ENCODE measurements around the gene GLTP.
"Not testable (repeated sequence)": the region's sequence is repeated elsewhere in the genome, so short reads cannot be mapped to it uniquely, and the experiment has no call there.

The GLTP gene, protein sequence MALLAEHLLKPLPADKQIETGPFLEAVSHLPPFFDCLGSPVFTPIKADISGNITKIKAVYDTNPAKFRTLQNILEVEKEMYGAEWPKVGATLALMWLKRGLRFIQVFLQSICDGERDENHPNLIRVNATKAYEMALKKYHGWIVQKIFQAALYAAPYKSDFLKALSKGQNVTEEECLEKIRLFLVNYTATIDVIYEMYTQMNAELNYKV

GRCh38 chr12:109880043-109880931 is at the start of gene GLTP:
TSS of gene GLTP (minus strand) at chr12:109880541. CDS start at chr12:109880374, 167 bp downstream.
- H3K4me3 ChIP-seq (ENCODE audit: low read depth, low read length) = peak within 1 kb of the TSS; percentile 91

GRCh38 chr12:109929326-109929725 is 49.0 kb upstream of the GLTP start:
- H3K4me3 ChIP-seq (ENCODE audit: low read depth, low read length) = not testable (repeated sequence)

GRCh38 chr12:109928058-109928656 is 47.8 kb upstream of the GLTP start:
- H3K4me3 ChIP-seq (ENCODE audit: low read depth, low read length) = no peak overlapping the region

- H3K4me3 ChIP-seq (ENCODE audit: low read depth, low read length) = no peak overlapping the region
These were observed 47.3 kb upstream of the GLTP start for GRCh38 chr12:109927622-109928021.

DNA sequence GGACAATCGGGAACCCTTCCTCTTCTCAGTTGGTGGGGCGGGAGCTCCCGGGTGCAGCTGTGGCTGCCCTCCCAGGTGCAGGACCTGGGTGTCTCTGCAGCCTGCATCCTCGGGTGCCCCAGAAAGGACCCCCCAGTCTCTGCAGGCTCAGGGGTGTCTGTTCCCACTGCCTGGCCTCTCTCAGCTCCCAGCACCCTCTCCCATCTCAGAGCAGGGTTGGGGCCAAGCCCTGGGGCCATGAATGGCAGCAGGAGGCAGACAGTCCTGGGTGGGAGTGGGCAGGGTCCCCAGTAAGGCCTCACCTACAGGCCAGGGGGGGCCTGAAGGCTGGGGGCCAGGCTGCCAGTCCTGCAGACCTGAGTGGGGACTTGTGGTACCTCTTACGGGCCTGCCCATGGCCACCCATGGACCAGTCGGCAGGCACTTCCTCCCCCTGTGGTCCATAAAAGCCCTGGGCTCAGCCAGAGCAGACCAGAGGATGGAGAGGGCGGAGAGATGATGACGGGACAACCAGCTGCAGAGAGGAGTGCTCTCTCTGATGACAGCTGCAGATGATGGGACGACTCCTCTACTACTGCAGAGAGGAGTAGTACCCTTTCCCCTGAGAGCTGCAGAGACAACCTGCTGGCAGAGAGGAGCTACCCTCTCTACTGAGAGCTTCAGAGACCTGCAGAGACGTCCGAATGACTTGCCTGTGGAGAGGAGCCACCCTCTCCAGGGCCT is 46.3 kb upstream of the GLTP start:
- no peak overlapping the region for H3K4me3 ChIP-seq (ENCODE audit: low read depth, low read length)

DNA sequence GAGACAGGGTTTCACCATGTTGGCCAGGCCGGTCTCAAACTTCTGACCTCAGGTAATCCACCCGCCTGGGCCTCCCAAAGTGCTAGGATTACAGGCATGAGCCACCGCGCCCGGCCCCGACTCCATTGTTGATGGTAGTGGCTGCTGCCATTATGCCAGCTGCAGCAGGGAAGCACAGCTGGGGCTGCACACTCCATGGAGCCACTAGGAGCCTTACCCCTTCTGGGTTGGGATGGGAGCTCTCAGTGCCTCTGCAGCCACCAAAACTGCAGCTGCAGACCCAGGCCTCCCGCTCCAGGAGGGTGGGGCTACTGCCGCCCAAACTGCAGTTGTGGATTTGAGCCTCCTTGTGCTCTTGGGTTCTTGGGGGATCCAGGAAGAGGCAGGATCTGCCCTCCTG is 45.7 kb upstream of the GLTP start:
- no peak overlapping the region for H3K4me3 ChIP-seq (ENCODE audit: low read depth, low read length)

DNA sequence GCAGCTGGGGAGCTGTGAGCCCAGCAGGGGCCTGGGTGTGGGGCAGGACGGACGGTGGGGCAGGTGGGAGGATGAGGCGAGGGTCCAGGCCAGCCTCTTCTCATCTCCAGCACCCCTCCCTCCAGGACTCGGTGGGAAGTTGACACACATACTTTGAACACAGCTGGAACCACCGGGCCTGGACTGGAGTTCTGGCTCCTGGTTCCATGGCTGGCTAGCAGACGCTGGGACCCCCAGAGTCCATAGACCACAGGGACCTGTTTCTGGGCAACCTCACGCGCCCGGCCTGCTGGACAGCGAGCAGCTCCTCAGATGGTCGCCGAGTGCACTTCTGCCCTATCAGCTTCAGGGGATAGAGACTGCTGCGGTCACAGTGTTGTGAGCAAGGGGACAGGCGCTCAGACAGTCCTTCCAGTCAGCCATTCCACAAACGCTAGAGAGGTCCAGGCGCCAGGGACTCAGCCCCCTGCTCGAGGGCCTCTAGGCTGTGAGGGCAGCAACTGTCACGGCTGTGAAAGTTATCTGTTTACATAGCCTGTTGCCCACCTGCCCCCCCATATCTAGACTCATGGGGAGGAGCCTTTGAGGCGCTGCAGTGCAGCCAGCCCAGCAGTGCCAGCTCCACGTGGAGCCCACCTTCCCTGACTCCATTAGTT is 45.0 kb upstream of the GLTP start:
- no peak overlapping the region for H3K4me3 ChIP-seq (ENCODE audit: low read depth, low read length)

GRCh38 chr12:109923481-109924245 is 43.3 kb upstream of the GLTP start:
- H3K4me3 ChIP-seq (ENCODE audit: low read depth, low read length) = no peak overlapping the region

- no peak overlapping the region for H3K4me3 ChIP-seq (ENCODE audit: low read depth, low read length)
These were observed 42.7 kb upstream of the GLTP start for GRCh38 chr12:109923038-109923437.

GRCh38 chr12:109921982-109922381 is 41.6 kb upstream of the GLTP start:
- no peak overlapping the region for H3K4me3 ChIP-seq (ENCODE audit: low read depth, low read length)

DNA sequence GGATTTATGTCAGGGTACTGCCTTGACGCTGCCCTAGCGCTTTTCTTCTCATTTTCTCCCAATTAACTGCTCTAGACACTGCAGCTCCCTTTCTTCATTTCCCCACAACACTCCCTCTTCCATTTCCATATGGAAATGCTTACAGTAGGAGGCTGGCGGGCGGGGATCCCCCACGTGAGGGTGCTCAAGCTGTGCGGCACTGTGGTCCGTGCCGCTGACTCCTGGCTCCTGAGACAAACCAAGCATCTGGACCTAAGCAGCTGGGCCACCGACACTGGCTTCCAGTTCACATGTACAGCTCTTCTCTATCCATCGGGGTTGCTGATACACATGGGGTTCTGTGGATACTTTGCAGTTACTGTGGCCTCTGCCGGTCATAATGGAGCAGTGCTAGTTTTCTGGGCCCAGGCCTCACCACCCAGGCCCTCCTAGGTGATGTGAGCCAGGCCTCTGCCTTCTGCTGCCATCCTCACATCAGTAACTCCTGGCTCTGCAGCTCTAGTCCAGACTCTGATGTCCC is 40.0 kb upstream of the GLTP start:
- H3K4me3 ChIP-seq (ENCODE audit: low read depth, low read length) = no peak overlapping the region

GRCh38 chr12:109919456-109919855 is 39.1 kb upstream of the GLTP start:
- no peak overlapping the region for H3K4me3 ChIP-seq (ENCODE audit: low read depth, low read length)

DNA sequence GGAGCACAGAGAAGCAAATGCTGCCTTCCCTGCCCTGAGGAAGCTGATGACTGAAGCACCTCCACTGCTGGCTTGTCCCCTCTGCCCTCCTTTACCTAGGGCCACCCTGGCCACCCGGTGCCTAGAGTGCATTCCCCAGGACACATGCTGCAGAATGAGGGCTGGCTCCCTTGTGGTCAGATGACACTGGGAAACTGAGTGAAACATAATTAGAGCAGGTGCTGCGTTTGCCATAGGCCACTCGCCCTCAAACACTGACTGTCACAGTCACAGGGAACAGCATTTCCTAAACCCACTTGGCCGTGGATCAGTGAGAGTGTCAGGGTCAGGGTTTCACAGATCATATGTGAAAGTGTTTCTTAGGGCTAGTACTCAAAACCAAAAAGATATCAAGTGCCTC is 35.7 kb upstream of the GLTP start:
- no peak overlapping the region for H3K4me3 ChIP-seq (ENCODE audit: low read depth, low read length)

DNA sequence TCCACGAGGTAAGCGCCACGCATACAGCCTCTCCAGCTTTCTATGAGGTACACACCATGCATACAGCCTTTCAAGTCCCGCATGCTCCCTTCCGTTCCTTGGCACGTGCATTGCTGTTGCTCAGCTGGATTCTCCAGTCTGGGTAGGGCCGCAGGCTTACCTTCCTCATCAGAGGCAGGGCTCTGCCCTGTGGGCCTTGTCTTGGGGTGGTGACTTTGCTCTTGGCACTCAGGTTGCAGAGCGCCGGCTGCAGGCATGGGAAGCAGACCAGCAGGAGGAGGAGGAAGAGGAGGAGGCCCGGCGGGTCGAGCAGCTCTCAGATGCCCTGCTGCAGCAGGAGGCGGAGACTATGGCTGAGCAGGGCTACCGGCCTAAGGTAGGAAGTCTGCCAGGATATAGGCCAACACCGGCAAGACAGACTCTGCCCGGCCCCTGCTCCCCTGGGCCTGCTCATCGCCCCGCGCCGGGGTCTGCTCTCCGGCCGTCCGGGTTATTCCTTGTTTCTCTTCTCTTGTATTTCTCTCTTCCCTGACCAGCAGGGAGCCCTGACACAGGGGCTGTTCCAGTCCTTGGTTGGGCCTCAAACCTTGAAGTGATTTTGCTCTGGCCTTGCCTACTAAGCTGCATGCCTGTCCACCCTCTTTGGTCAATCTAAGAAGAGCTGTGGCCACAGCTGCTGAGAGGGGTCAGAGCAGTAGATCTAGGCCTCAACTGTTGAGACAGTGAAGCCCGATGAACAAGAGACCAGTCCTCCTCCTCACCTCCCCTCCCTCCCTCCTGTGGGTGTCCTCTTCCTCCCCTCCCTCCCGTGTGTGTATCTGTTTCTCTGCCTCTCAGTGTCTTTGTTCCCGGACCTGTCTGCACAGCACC is 35.1 kb upstream of the GLTP start:
- no peak overlapping the region for H3K4me3 ChIP-seq (ENCODE audit: low read depth, low read length)

GRCh38 chr12:109914461-109914860 is 34.1 kb upstream of the GLTP start:
- no peak overlapping the region for H3K4me3 ChIP-seq (ENCODE audit: low read depth, low read length)

GRCh38 chr12:109912855-109913321 is 32.5 kb upstream of the GLTP start:
- H3K4me3 ChIP-seq (ENCODE audit: low read depth, low read length) = no peak overlapping the region

DNA sequence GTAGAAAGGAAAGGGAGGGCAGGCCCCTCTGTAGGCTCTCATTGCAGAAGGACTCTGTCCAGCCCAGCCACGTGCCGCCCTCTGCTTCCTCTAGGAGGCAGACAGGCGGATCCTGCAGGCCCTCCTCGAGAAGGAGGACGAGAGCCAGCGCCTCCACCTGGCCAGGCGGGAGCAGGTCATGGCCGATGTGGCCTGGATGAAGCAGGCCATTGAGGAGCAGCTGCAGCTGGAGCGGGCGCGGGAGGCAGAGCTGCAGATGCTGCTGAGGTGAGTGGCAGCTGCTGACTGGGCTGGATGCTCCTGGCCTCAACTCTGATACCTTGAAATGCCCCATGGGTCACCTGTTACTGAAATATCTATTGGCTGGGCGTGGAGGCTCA is 30.6 kb upstream of the GLTP start:
- no peak overlapping the region for H3K4me3 ChIP-seq (ENCODE audit: low read depth, low read length)

GRCh38 chr12:109910254-109910968 is 30.1 kb upstream of the GLTP start:
- H3K4me3 ChIP-seq (ENCODE audit: low read depth, low read length) = no peak overlapping the region
